ACC112 (cell line): ENCODE data around the gene CLDN15.
A peak's percentile ranks its signal among the peaks of the same experiment; 100 is the strongest.
"Not testable (repeated sequence)": the region's sequence is repeated elsewhere in the genome, so short reads cannot be mapped to it uniquely, and the experiment has no call there.

ENCODE experiments used
- H2AFZ ChIP-seq: fragments of 200-600 bp; sonication (generic); one replicate; pipeline ENCODE4 v1.6.0; 2017; ENCODE audit warnings: antibody characterized with exemption, low read length; ENCODE audit not compliant: unreplicated experiment
- H3K27ac ChIP-seq: fragments of 200-600 bp; sonication (generic); 2 replicates; pipeline ENCODE4 v1.5.1; 2014; ENCODE audit warnings: low read depth, mild to moderate bottlenecking, antibody characterized with exemption, low read length, moderate library complexity
- H3K27me3 ChIP-seq: fragments of 200-600 bp; sonication (generic); 2 replicates; pipeline ENCODE4 v1.6.1; 2014; ENCODE audit warnings: mild to moderate bottlenecking, antibody characterized with exemption, low read length, moderate library complexity, mixed read lengths; ENCODE audit not compliant: insufficient read depth
- H3K36me3 ChIP-seq: fragments of 200-600 bp; sonication (generic); 2 replicates; pipeline ENCODE4 v1.6.1; 2016; ENCODE audit warnings: mild to moderate bottlenecking, antibody characterized with exemption, low read length, moderate library complexity, mixed read lengths; ENCODE audit not compliant: insufficient read depth
- H3K4me1 ChIP-seq: fragments of 200-600 bp; sonication (generic); one replicate; pipeline ENCODE4 v1.6.1; 2016; ENCODE audit warnings: low read length, mixed read lengths; ENCODE audit not compliant: insufficient read depth, unreplicated experiment, control insufficient read depth
- H3K4me3 ChIP-seq: fragments of 200-600 bp; sonication (generic); 2 replicates; pipeline ENCODE4 v1.5.1; 2014; ENCODE audit warnings: mild to moderate bottlenecking, low read depth, low read length
- H3K79me2 ChIP-seq: fragments of 200-600 bp; sonication (generic); one replicate; pipeline ENCODE4 v1.6.0; 2016; ENCODE audit warnings: low read length; ENCODE audit not compliant: control insufficient read depth, unreplicated experiment, insufficient read depth

Gene CLDN15

GRCh38 chr7:101237206-101238067 lies at the start of gene CLDN15:
Gene CLDN15, minus strand, starts transcription at chr7:101237802. Its CDS starts 221 bp downstream, at chr7:101237581.
- Histone ChIP-seq H3K27me3 (no peaks in the 10 kb centered on the region), H3K79me2 (peaks cover 5% of the 10 kb centered on the region), H3K36me3 (no peaks in the 10 kb centered on the region), H3K4me1 (peaks cover 15% of the 10 kb centered on the region), H3K27ac (peak within 1 kb of the TSS; percentile 58), H2AFZ (no peak within 1 kb of the TSS), H3K4me3 (peak within 1 kb of the TSS; percentile 45; the same call in 1 of the 2 replicates)

- H3K36me3 ChIP-seq, result no peaks in the 10 kb centered on the region
- no peak overlapping the region for H3K27ac ChIP-seq
- no peaks in the 10 kb centered on the region for H3K79me2 ChIP-seq
- no peak overlapping the region for H2AFZ ChIP-seq
- H3K4me1 ChIP-seq, result no peaks in the 10 kb centered on the region
- peaks cover 22% of the 10 kb centered on the region for H3K27me3 ChIP-seq
- no peak overlapping the region for H3K4me3 ChIP-seq
Measured at GRCh38 chr7:101287032-101287431, 49.4 kb upstream of the CLDN15 start.

GRCh38 chr7:101285880-101286279 lies 48.3 kb upstream of the CLDN15 start:
- peaks cover 21% of the 10 kb centered on the region for H3K27me3 ChIP-seq
- not testable (repeated sequence) for H3K27ac ChIP-seq, H2AFZ ChIP-seq, H3K4me3 ChIP-seq, H3K4me1 ChIP-seq, H3K79me2 ChIP-seq, H3K36me3 ChIP-seq

- Histone ChIP-seq H3K4me1 (no peaks in the 10 kb centered on the region), H3K36me3 (no peaks in the 10 kb centered on the region), H2AFZ (no peak overlapping the region), H3K27ac (no peak overlapping the region), H3K27me3 (peaks cover 17% of the 10 kb centered on the region), H3K79me2 (no peaks in the 10 kb centered on the region), H3K4me3 (no peak overlapping the region)
Measured at GRCh38 chr7:101285171-101285570, 47.6 kb upstream of the CLDN15 start.

- H3K4me3 ChIP-seq, H2AFZ ChIP-seq, H3K79me2 ChIP-seq, H3K27ac ChIP-seq, H3K36me3 ChIP-seq, H3K27me3 ChIP-seq, H3K4me1 ChIP-seq: not testable (repeated sequence)
Measured at GRCh38 chr7:101280912-101281311, 43.3 kb upstream of the CLDN15 start.

GRCh38 chr7:101278461-101279292 lies 41.1 kb upstream of the CLDN15 start:
- Histone ChIP-seq H3K27ac (no peak overlapping the region), H3K27me3 (peaks cover 6% of the 10 kb centered on the region; the same call in 1 of the 2 replicates), H3K4me1 (no peaks in the 10 kb centered on the region), H3K4me3 (no peak overlapping the region), H3K79me2 (no peaks in the 10 kb centered on the region), H3K36me3 (no peaks in the 10 kb centered on the region), H2AFZ (no peak overlapping the region)

- Histone ChIP-seq H3K4me3 (no peak overlapping the region), H2AFZ (no peak overlapping the region), H3K27me3 (peaks cover 16% of the 10 kb centered on the region; the same call in 1 of the 2 replicates), H3K4me1 (no peaks in the 10 kb centered on the region), H3K27ac (no peak overlapping the region), H3K36me3 (no peaks in the 10 kb centered on the region), H3K79me2 (no peaks in the 10 kb centered on the region)
Measured at GRCh38 chr7:101277155-101277554, 39.6 kb upstream of the CLDN15 start.

- no peaks in the 10 kb centered on the region for H3K4me1 ChIP-seq
- H3K27ac ChIP-seq, result no peak overlapping the region
- H3K36me3 ChIP-seq, result no peaks in the 10 kb centered on the region
- peak overlapping the region; percentile 45 for H2AFZ ChIP-seq
- peaks cover 16% of the 10 kb centered on the region; the same call in 1 of the 2 replicates for H3K27me3 ChIP-seq
- H3K4me3 ChIP-seq, result peak overlapping the region; percentile 47
- no peaks in the 10 kb centered on the region for H3K79me2 ChIP-seq
Measured at GRCh38 chr7:101273206-101273605, 35.6 kb upstream of the CLDN15 start.

- H2AFZ ChIP-seq, result no peak overlapping the region
- 0 out of 2 replicates have a peak, but pooled peaks cover 13% of the 10 kb centered on the region for H3K27me3 ChIP-seq
- no peak overlapping the region for H3K4me3 ChIP-seq
- no peaks in the 10 kb centered on the region for H3K79me2 ChIP-seq
- H3K4me1 ChIP-seq, result no peaks in the 10 kb centered on the region
- no peaks in the 10 kb centered on the region for H3K36me3 ChIP-seq
- no peak overlapping the region for H3K27ac ChIP-seq
Measured at GRCh38 chr7:101271021-101271420, 33.4 kb upstream of the CLDN15 start.

GRCh38 chr7:101269664-101270063 lies 32.1 kb upstream of the CLDN15 start:
- H3K4me3 ChIP-seq, result no peak overlapping the region
- H3K36me3 ChIP-seq, result no peaks in the 10 kb centered on the region
- H2AFZ ChIP-seq, result no peak overlapping the region
- H3K27me3 ChIP-seq, result 0 out of 2 replicates have a peak, but pooled peaks cover 13% of the 10 kb centered on the region
- H3K27ac ChIP-seq, result no peak overlapping the region
- H3K4me1 ChIP-seq, result no peaks in the 10 kb centered on the region
- H3K79me2 ChIP-seq, result no peaks in the 10 kb centered on the region
